Neural progenitor cell (in vitro differentiated cells): Measurements from ENCODE around the gene DIS3L2.
"Not testable (repeated sequence)": the region's sequence is repeated elsewhere in the genome, so short reads cannot be mapped to it uniquely, and the experiment has no call there.

Source experiments
- CTCF ChIP-seq: fragments of 200-600 bp; sonication (generic); IDR thresholded peaks from 2 replicates; pipeline ENCODE4 v1.5.1; 2017; ENCODE audit warnings: antibody characterized with exemption, mild to moderate bottlenecking
- EZH2 ChIP-seq: fragments of 200-600 bp; sonication (generic); IDR thresholded peaks from 2 replicates; pipeline ENCODE4 v1.6.1; 2017; ENCODE audit warnings: antibody characterized with exemption, mild to moderate bottlenecking, moderate library complexity
- EZH2phosphoT487 ChIP-seq: fragments of 200-600 bp; sonication (generic); IDR thresholded peaks from 2 replicates; pipeline ENCODE4 v1.6.1; 2017; ENCODE audit warnings: antibody characterized with exemption

- not testable (repeated sequence) for TF ChIP-seq CTCF, EZH2phosphoT487, EZH2
These were observed 370.1 kb downstream of the DIS3L2 start for GRCh38 chr2:232331641-232332040.
